H1 (cell line): ENCODE measurements around the gene ICAM2. TPM values are rescaled to one million over a fixed set of nuclear protein-coding genes. Genes with fewer than 3 reads are reported as not detected.
A peak's percentile ranks its signal among the peaks of the same experiment; 100 is the strongest.

Source experiments
- CTCF ChIA-PET: fragments of 300-600 bp; sonication (Branson Sonifier 250); formaldehyde crosslinking; loops from one replicate; lab custom pipeline; 2021; ENCODE audit not compliant: partially characterized antibody; lab: Charles Lee
- POLR2A ChIA-PET: fragments of 300-600 bp; sonication (Branson Sonifier 250); formaldehyde crosslinking; loops from one replicate; lab custom pipeline; 2021; ENCODE audit warnings: inconsistent platforms; ENCODE audit not compliant: partially characterized antibody; lab: Charles Lee
- DNase-seq, 2 experiments: peaks; one replicate each; pipeline versions ENCODE4 v3.0.0 to v3.0.0-alpha.2; 2010 to 2022; ENCODE audit warnings: low spot score in 2 of 2, low read depth in 1 of 2, mixed read lengths in 1 of 2
- FAIRE-seq: peaks from 2 replicates; lab custom pipeline; 2011; peaks lifted over from hg19 to GRCh38; lab: Jason Lieb, UNC
- H2AFZ ChIP-seq: 2 replicates; pipeline ENCODE4 v1.8.1; 2012; ENCODE audit warnings: low read length, inconsistent platforms
- H2AK5ac ChIP-seq: 2 replicates; pipeline ENCODE4 v1.6.1; 2013; ENCODE audit warnings: low read depth, low read length
- H2BK120ac ChIP-seq: replicated peaks from 2 replicates; pipeline ENCODE3; 2013; ENCODE audit warnings: low read depth, low read length, inconsistent platforms
- H2BK12ac ChIP-seq: 2 replicates; pipeline ENCODE4 v1.6.1; 2013; ENCODE audit warnings: low read depth, low read length
- H2BK15ac ChIP-seq: 2 replicates; pipeline ENCODE4 v1.6.1; 2013; ENCODE audit warnings: low read length
- H2BK20ac ChIP-seq: 2 replicates; pipeline ENCODE4 v1.6.1; 2013; ENCODE audit warnings: low read length
- H2BK5ac ChIP-seq: 2 replicates; pipeline ENCODE4 v1.6.1; 2013; ENCODE audit warnings: low read depth, low read length
- H3K14ac ChIP-seq: 2 replicates; pipeline ENCODE4 v1.6.1; 2013; ENCODE audit warnings: inconsistent platforms; ENCODE audit not compliant: insufficient read length
- H3K18ac ChIP-seq: 2 replicates; pipeline ENCODE4 v1.6.1; 2013; ENCODE audit warnings: low read length; ENCODE audit errors: extremely low read depth
- H3K23ac ChIP-seq: 2 replicates; pipeline ENCODE4 v1.6.1; 2013; ENCODE audit warnings: inconsistent platforms; ENCODE audit not compliant: insufficient read length
- H3K23me2 ChIP-seq: 2 replicates; pipeline ENCODE4 v1.6.1; 2013; ENCODE audit warnings: low read depth, low read length
- H3K27ac ChIP-seq: 2 replicates; pipeline ENCODE4 v1.6.1; 2011; ENCODE audit warnings: low read depth, low read length, inconsistent platforms
- H3K27me3 ChIP-seq, 4 experiments: replicated peaks in 1 of 4; 1 replicate in 1 of 4; 2 replicates in 3 of 4; pipeline versions ENCODE4 v1.6.1 to v1.8.1; 2011 to 2013; ENCODE audit warnings: low read length in 3 of 4, mild to moderate bottlenecking in 3 of 4, inconsistent platforms in 2 of 4, mixed read lengths in 2 of 4, moderate library complexity in 1 of 4; ENCODE audit not compliant: control insufficient read depth in 3 of 4, insufficient read depth in 3 of 4; ENCODE audit errors: extremely low read depth in 1 of 4
- H3K36me3 ChIP-seq, 4 experiments: 2 replicates each; pipeline versions ENCODE4 v1.6.1 to v1.8.1; 2011 to 2013; ENCODE audit warnings: mild to moderate bottlenecking in 4 of 4, low read length in 3 of 4, moderate library complexity in 2 of 4, control low read depth in 1 of 4, inconsistent platforms in 1 of 4; ENCODE audit not compliant: insufficient read depth in 4 of 4, control insufficient read depth in 2 of 4
- H3K4ac ChIP-seq: replicated peaks from 2 replicates; pipeline ENCODE3; 2013; ENCODE audit warnings: low read length, low read depth, mixed read lengths, inconsistent platforms; ENCODE audit not compliant: insufficient read length
- H3K4me1 ChIP-seq, 4 experiments: replicated peaks in 1 of 4; 1 replicate in 1 of 4; 2 replicates in 3 of 4; pipeline versions ENCODE4 v1.6.1 to v1.8.1; 2011 to 2013; ENCODE audit warnings: low read length in 3 of 4, inconsistent platforms in 2 of 4, mixed read lengths in 1 of 4; ENCODE audit not compliant: insufficient read depth in 4 of 4, control insufficient read depth in 3 of 4
- H3K4me2 ChIP-seq, 2 experiments: 2 replicates each; pipeline versions ENCODE4 v1.6.1 to v1.8.1; 2011 to 2013; ENCODE audit warnings: low read depth in 2 of 2, low read length in 2 of 2, control low read depth in 1 of 2, inconsistent platforms in 1 of 2, mild to moderate bottlenecking in 1 of 2; ENCODE audit not compliant: insufficient read depth in 1 of 2
- H3K4me3 ChIP-seq, 4 experiments: fragments of 200-600, 300-600 bp in 1 of 4; sonication (generic), shearing (Covaris generic), sonication (Bioruptor Twin) in 1 of 4; 2 replicates each; pipeline versions ENCODE4 v1.5.1 to v1.8.1; 2011 to 2016; ENCODE audit warnings: low read length in 4 of 4, low read depth in 3 of 4, control low read depth in 2 of 4, inconsistent platforms in 2 of 4, mild to moderate bottlenecking in 2 of 4, mixed read lengths in 1 of 4, moderate library complexity in 1 of 4; ENCODE audit not compliant: insufficient read depth in 2 of 4; ENCODE audit errors: extremely low read depth in 1 of 4
- H3K56ac ChIP-seq: replicated peaks from 2 replicates; pipeline ENCODE3; 2013; ENCODE audit warnings: low read depth, mild to moderate bottlenecking, mixed read lengths, low read length, inconsistent platforms; ENCODE audit not compliant: insufficient read length
- H3K79me1 ChIP-seq: 2 replicates; pipeline ENCODE4 v1.6.1; 2013; ENCODE audit warnings: low read depth, low read length, control low read depth
- H3K79me2 ChIP-seq, 2 experiments: 2 replicates each; pipeline versions ENCODE4 v1.6.1 to v1.8.1; 2012 to 2013; ENCODE audit warnings: low read length in 2 of 2, mild to moderate bottlenecking in 2 of 2, inconsistent platforms in 1 of 2; ENCODE audit not compliant: insufficient read depth in 2 of 2, control insufficient read depth in 1 of 2
- H3K9ac ChIP-seq, 4 experiments: replicated peaks in 1 of 4; 1 replicate in 1 of 4; 2 replicates in 3 of 4; pipeline versions ENCODE4 v1.6.1 to v1.8.1; 2011 to 2013; ENCODE audit warnings: low read depth in 3 of 4, low read length in 3 of 4, control low read depth in 2 of 4, mild to moderate bottlenecking in 2 of 4, moderate library complexity in 2 of 4, inconsistent platforms in 1 of 4; ENCODE audit errors: extremely low read depth in 1 of 4
- H3K9me3 ChIP-seq, 2 experiments: 2 replicates each; pipeline versions ENCODE4 v1.6.1 to v1.8.1; 2012 to 2013; ENCODE audit warnings: mild to moderate bottlenecking in 2 of 2, moderate library complexity in 2 of 2, control low read depth in 1 of 2, inconsistent platforms in 1 of 2, low read depth in 1 of 2, low read length in 1 of 2, mixed read lengths in 1 of 2; ENCODE audit not compliant: insufficient read depth in 2 of 2
- H4K20me1 ChIP-seq, 2 experiments: replicated peaks in 1 of 2; 2 replicates each; pipeline versions ENCODE3 to v1.8.1; 2011 to 2013; ENCODE audit warnings: inconsistent platforms in 2 of 2, low read length in 2 of 2, mild to moderate bottlenecking in 1 of 2; ENCODE audit not compliant: insufficient read depth in 2 of 2, control insufficient read depth in 1 of 2
- H4K5ac ChIP-seq: 2 replicates; pipeline ENCODE4 v1.6.1; 2013; ENCODE audit warnings: low read length, low read depth, mixed read lengths, inconsistent platforms; ENCODE audit not compliant: insufficient read length
- H4K8ac ChIP-seq: 2 replicates; pipeline ENCODE4 v1.8.0; 2013; ENCODE audit warnings: mild to moderate bottlenecking, moderate library complexity, low read length, inconsistent platforms; ENCODE audit not compliant: insufficient read depth; ENCODE audit errors: extremely low read depth
- H4K91ac ChIP-seq: replicated peaks from 2 replicates; pipeline ENCODE3; 2013; ENCODE audit warnings: low read length, mixed read lengths, inconsistent platforms; ENCODE audit not compliant: insufficient read length
- EGR1 ChIP-seq: IDR thresholded peaks from 2 replicates; pipeline ENCODE4 v1.6.1; 2011; ENCODE audit warnings: low read depth, low read length, borderline replicate concordance
- EZH2 ChIP-seq: fragments of 200-600 bp; sonication (generic); IDR thresholded peaks from 2 replicates; pipeline ENCODE4 v1.7.1; 2012; ENCODE audit warnings: low read depth, mild to moderate bottlenecking, moderate library complexity, low read length, inconsistent platforms; ENCODE audit not compliant: severe bottlenecking
- GTF2F1 ChIP-seq: IDR thresholded peaks from 2 replicates; pipeline ENCODE4 v1.6.1; 2012; ENCODE audit warnings: low read depth, low read length, improper control_type of control experiment, borderline replicate concordance
- JUND ChIP-seq: IDR thresholded peaks from 2 replicates; pipeline ENCODE4 v1.6.1; 2011; ENCODE audit warnings: mild to moderate bottlenecking, improper control_type of control experiment, low read length
- KDM1A ChIP-seq: fragments of 200-600, 300-600 bp; sonication (generic); IDR thresholded peaks from 2 replicates; pipeline ENCODE4 v1.7.1; 2016; ENCODE audit warnings: mild to moderate bottlenecking, low read length, borderline replicate concordance
- NANOG ChIP-seq: IDR thresholded peaks from 2 replicates; pipeline ENCODE4 v1.6.1; 2011; ENCODE audit warnings: low read length, low read depth, mild to moderate bottlenecking, inconsistent platforms; ENCODE audit not compliant: insufficient read depth, poor library complexity, severe bottlenecking
- POU5F1 ChIP-seq: IDR thresholded peaks from 2 replicates; pipeline ENCODE4 v1.6.1; 2011; ENCODE audit warnings: low read depth, mild to moderate bottlenecking, low read length, moderate library complexity
- RFX5 ChIP-seq: IDR thresholded peaks from 2 replicates; pipeline ENCODE4 v1.6.1; 2011; ENCODE audit warnings: low read depth, low read length, improper control_type of control experiment, borderline replicate concordance
- SIRT6 ChIP-seq: IDR thresholded peaks from one replicate; pipeline ENCODE4 v1.7.1; 2012; ENCODE audit warnings: low read length, inconsistent platforms
- SIX5 ChIP-seq: IDR thresholded peaks from 2 replicates; pipeline ENCODE4 v1.6.1; 2011; ENCODE audit warnings: mild to moderate bottlenecking, low read depth, low read length
- TBP ChIP-seq: IDR thresholded peaks from 2 replicates; pipeline ENCODE4 v1.6.1; 2011; ENCODE audit warnings: low read depth, low read length, improper control_type of control experiment
- ZNF274 ChIP-seq: IDR thresholded peaks from 2 replicates; pipeline ENCODE4 v1.7.0; 2012; ENCODE audit warnings: low read length, borderline replicate concordance; ENCODE audit errors: extremely low read depth
- WGBS, 2 experiments: shearing (Covaris generic) in 1 of 2; methylation state at CpG; one replicate each; pipeline versions ENCODE4 v1.1.6 to v1.1.7; 2013 to 2015; ENCODE audit warnings: low lambda C conversion rate in 2 of 2, mixed read lengths in 2 of 2, inconsistent platforms in 1 of 2, low coverage in 1 of 2, missing lambda C conversion rate in 1 of 2; ENCODE audit not compliant: insufficient replicate concordance in 2 of 2, insufficient coverage in 1 of 2, insufficient read length in 1 of 2; ENCODE audit errors: extremely low coverage in 1 of 2, missing lambda C conversion rate in 1 of 2; 5-methylcytosine and 5-hydroxymethylcytosine counted together
- polyA plus RNA-seq, 7 experiments: library from polyadenylated mRNA; depleted of rRNA in 3 of 7; stranded (reverse) in 5 of 7; unstranded in 2 of 7; fragments of >200 nt in 5 of 7; fragments of 200-250 nt in 2 of 7; gene quantifications; 1 replicate in 5 of 7; 2 replicates in 1 of 7; 4 replicates in 1 of 7; pipeline versions ENCODE4 v1.2.1 to v1.2.3, GENCODE V29; 2011 to 2013; ENCODE audit warnings: missing spikeins in 2 of 7, mixed read lengths in 2 of 7
- total RNA-seq: library from RNA; stranded (reverse); fragmentation: NEBNext Ultra II Directional; extraction: Animal tissue kit (Norgen Biotek cat#: 25700); gene quantifications from 2 replicates; pipeline ENCODE4 v1.2.1, GENCODE V29; 2021
- TF ChIP-seq, protein P1 (sequence below): IDR thresholded peaks from 2 replicates; pipeline ENCODE4 v1.6.1; 2012; ENCODE audit warnings: inconsistent platforms

The ICAM2 gene
- total and polyA plus RNA-seq, 2 of the 8 experiments (the other 6 are each of a cell fraction or from before 2014, with no cell fraction given): 0.45 to 0.63 TPM

- H2BK12ac ChIP-seq: 0 out of 2 replicates have a peak overlapping the region, but pooled peaks have one; percentile 50
- CTCF ChIA-PET: interaction anchor here (0.9 to 14.4 kb wide), 5 partner anchors 9 to 45 kb away, joined by 3 to 270 read pairs (median 36); partner anchors contain the start of genes CD79B, CSHL1 and GH1
- H3K4me3 ChIP-seq: peak overlapping the region; percentile 29 to 62 (median 50); a peak in 6 of 8 replicates
- peak overlapping the region; percentile 86; the same call in 1 of the 2 replicates for H2AK5ac ChIP-seq
- POLR2A ChIA-PET: interaction anchor here (0.7 to 3.3 kb wide), 6 partner anchors 9 to 1322 kb away, joined by 3 to 19 read pairs (median 4); no protein-coding TSS in a partner anchor
- H3K4me1 ChIP-seq: peaks cover 0 to 20% (median 9%) of the 10 kb centered on the region in 4 experiments; a peak in 6 of 7 replicates
- H3K23ac ChIP-seq: no peak overlapping the region
- no peak overlapping the region for H2AFZ ChIP-seq
- no peak overlapping the region for H3K56ac ChIP-seq
- peak overlapping the region; percentile 9 for H3K18ac ChIP-seq
- H3K9ac ChIP-seq: no peak overlapping the region; a peak in 1 of 7 replicates
- 64% methylated on average over 7 of the region's 7 CpGs; no CpG with 5 or more reads in 1 of the 2 experiments for WGBS, 2 experiments
- no peak overlapping the region for H4K8ac ChIP-seq
- DNase-seq (no peak), FAIRE-seq (no peak)
- peak overlapping the region; percentile 79 to 97 for H3K4me2 ChIP-seq
- H4K5ac ChIP-seq: no peak overlapping the region
- no peaks in the 10 kb centered on the region for H3K27me3 ChIP-seq
- H4K91ac ChIP-seq: no peak overlapping the region
- H3K27ac ChIP-seq: no peak overlapping the region
- H4K20me1 ChIP-seq: peaks cover 0 to 4% of the 10 kb centered on the region in 2 experiments
- H2BK15ac ChIP-seq: 0 out of 2 replicates have a peak overlapping the region, but pooled peaks have one; percentile 19
- H3K23me2 ChIP-seq: peaks cover 8% of the 10 kb centered on the region
- H3K14ac ChIP-seq: no peak overlapping the region
- H3K79me2 ChIP-seq: no peaks in the 10 kb centered on the region
- peaks cover 0 to 3% (median 0%) of the 10 kb centered on the region in 4 experiments; a peak in 1 of 8 replicates for H3K36me3 ChIP-seq
- 0 out of 2 replicates have a peak overlapping the region, but pooled peaks have one; percentile 66 for H2BK5ac ChIP-seq
- H3K4ac ChIP-seq: no peak overlapping the region
- H3K9me3 ChIP-seq: no peaks in the 10 kb centered on the region
- H2BK20ac ChIP-seq: no peak overlapping the region
- H3K79me1 ChIP-seq: 0 out of 2 replicates have a peak, but pooled peaks cover 2% of the 10 kb centered on the region
- no peak overlapping the region for H2BK120ac ChIP-seq
- TF ChIP-seq POU5F1 (no peak), KDM1A (no peak), SIRT6 (no peak), ZNF274 (no peak), NANOG (no peak), SIX5 (no peak), TBP (no peak), RFX5 (no peak), EZH2 (no peak), GTF2F1 (no peak), JUND (no peak), EGR1 (no peak)
- TF ChIP-seq, protein P1, sequence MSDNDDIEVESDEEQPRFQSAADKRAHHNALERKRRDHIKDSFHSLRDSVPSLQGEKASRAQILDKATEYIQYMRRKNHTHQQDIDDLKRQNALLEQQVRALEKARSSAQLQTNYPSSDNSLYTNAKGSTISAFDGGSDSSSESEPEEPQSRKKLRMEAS: no peak
These were observed 60.0 kb downstream of the ICAM2 start for GRCh38 chr17:63960430-63960829.
